HG03469 (cell line): ENCODE measurements around the gene FRMD8.

Source experiments
- ATAC-seq: cut with Tn5 transposase; IDR thresholded peaks from one replicate; pipeline ENCODE4 v1.9.1; 2021; ENCODE audit warnings: mild to moderate bottlenecking, moderate library complexity, moderate number of reproducible peaks; ENCODE audit not compliant: unreplicated experiment

Gene FRMD8

DNA sequence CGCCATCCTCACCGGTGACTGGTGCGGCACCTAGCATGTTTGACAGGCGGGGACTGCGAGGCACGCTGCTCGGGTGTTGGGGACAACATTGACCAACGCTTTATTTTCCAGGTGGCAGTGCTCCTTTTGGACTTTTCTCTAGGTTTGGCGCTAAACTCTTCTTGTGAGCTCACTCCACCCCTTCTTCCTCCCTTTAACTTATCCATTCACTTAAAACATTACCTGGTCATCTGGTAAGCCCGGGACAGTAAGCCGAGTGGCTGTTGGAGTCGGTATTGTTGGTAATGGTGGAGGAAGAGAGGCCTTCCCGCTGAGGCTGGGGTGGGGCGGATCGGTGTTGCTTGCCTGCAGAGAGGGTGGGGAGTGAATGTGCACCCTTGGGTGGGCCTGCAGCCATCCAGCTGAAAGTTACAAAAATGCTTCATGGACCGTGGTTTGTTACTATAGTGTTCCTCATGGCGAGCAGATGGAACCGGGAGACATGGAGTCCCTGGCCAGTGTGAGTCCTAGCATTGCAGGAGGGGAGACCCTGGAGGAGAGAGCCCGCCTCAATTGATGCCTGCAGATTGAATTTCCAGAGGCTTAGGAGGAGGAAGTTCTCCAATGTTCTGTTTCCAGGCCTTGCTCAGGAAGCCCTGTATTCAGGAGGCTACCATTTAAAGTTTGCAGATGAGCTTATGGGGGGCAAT lies 37.2 kb downstream of the FRMD8 start:
- ATAC-seq, result no peak

DNA sequence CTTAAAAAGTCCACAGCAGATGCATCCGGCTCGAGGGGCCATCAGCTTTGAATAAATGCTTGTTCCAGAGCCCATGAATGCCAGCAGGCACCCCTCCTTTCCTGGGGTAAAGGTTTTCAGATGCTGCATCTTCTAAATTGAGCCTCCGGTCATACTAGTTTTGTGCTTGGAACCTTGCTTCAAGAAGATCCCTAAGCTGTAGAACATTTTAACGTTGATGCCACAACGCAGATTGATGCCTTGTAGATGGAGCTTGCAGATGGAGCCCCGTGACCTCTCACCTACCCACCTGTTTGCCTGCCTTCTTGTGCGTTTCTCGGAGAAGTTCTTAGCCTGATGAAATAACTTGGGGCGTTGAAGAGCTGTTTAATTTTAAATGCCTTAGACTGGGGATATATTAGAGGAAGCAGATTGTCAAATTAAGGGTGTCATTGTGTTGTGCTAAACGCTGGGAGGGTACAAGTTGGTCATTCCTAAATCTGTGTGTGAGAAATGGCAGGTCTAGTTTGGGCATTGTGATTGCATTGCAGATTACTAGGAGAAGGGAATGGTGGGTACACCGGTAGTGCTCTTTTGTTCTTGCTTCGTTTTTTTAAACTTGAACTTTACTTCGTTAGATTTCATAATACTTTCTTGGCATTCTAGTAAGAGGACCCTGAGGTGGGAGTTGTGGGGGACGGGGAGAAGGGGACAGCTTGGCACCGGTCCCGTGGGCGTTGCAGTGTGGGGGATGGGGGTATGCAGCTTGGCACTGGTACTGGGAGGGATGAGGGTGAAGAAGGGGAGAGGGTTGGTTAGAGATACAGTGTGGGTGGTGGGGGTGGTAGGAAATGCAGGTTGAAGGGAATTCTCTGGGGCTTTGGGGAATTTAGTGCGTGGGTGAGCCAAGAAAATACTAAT lies 38.0 kb downstream of the FRMD8 start:
- ATAC-seq, result no peak

DNA sequence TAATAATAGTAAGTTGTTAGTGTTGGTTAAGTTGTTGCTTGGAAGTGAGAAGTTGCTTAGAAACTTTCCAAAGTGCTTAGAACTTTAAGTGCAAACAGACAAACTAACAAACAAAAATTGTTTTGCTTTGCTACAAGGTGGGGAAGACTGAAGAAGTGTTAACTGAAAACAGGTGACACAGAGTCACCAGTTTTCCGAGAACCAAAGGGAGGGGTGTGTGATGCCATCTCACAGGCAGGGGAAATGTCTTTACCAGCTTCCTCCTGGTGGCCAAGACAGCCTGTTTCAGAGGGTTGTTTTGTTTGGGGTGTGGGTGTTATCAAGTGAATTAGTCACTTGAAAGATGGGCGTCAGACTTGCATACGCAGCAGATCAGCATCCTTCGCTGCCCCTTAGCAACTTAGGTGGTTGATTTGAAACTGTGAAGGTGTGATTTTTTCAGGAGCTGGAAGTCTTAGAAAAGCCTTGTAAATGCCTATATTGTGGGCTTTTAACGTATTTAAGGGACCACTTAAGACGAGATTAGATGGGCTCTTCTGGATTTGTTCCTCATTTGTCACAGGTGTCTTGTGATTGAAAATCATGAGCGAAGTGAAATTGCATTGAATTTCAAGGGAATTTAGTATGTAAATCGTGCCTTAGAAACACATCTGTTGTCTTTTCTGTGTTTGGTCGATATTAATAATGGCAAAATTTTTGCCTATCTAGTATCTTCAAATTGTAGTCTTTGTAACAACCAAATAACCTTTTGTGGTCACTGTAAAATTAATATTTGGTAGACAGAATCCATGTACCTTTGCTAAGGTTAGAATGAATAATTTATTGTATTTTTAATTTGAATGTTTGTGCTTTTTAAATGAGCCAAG lies 38.9 kb downstream of the FRMD8 start:
- ATAC-seq, result no peak

DNA sequence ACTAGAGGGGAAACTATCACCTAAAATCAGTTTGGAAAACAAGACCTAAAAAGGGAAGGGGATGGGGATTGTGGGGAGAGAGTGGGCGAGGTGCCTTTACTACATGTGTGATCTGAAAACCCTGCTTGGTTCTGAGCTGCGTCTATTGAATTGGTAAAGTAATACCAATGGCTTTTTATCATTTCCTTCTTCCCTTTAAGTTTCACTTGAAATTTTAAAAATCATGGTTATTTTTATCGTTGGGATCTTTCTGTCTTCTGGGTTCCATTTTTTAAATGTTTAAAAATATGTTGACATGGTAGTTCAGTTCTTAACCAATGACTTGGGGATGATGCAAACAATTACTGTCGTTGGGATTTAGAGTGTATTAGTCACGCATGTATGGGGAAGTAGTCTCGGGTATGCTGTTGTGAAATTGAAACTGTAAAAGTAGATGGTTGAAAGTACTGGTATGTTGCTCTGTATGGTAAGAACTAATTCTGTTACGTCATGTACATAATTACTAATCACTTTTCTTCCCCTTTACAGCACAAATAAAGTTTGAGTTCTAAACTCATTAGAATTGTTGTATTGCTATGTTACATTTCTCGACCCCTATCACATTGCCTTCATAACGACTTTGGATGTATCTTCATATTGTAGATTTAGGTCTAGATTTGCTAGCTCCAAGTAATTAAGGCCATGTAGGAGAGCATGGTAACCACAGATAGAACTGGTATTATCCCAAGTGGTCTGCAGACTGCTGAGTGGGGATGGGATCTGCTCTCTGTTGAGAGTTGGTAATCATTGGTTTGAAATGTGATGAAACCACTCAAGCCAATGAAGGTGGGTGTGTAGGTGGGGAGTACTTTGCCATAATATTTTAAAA lies 39.8 kb downstream of the FRMD8 start:
- no peak for ATAC-seq

DNA sequence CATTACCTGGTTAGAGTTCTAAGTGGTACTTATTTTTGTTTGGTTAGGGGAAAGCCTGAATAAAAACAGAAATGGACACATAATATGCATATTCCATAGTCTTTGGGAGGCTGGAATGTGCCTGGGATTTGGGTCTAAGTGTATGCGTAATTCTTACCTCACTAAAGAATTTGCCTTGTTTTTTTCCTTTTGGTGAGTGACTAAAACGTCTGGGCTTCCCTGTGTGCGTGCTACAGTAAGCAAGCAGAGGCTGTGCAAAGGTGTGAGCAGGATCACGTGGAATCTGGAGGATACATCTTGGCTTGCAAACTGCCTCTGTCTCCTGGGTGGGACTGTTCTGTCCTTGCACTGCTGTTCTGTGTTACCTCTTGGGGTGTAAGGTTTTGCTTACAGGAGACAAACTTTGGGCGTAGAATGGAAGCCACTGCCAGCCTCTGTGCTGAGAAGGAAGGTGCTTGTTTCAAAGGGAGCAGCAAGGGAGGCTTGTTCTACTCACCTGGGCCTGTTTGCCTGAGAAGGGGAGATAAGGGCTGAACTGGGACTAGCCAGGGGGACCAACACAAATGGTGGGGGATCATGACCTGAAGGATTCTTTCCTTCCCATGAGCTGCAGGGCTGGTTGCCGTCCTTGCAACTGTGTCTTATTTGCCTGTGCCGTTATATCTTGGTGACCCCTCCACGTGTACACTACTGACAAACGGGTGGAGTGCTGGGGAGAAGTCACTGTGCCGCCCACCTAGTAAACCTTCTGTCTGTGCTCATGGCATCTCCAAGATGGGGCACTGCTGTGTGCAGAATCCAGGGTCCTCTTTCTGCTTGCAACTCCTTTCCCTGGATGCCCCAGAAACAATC lies 40.6 kb downstream of the FRMD8 start:
- ATAC-seq, result no peak

DNA sequence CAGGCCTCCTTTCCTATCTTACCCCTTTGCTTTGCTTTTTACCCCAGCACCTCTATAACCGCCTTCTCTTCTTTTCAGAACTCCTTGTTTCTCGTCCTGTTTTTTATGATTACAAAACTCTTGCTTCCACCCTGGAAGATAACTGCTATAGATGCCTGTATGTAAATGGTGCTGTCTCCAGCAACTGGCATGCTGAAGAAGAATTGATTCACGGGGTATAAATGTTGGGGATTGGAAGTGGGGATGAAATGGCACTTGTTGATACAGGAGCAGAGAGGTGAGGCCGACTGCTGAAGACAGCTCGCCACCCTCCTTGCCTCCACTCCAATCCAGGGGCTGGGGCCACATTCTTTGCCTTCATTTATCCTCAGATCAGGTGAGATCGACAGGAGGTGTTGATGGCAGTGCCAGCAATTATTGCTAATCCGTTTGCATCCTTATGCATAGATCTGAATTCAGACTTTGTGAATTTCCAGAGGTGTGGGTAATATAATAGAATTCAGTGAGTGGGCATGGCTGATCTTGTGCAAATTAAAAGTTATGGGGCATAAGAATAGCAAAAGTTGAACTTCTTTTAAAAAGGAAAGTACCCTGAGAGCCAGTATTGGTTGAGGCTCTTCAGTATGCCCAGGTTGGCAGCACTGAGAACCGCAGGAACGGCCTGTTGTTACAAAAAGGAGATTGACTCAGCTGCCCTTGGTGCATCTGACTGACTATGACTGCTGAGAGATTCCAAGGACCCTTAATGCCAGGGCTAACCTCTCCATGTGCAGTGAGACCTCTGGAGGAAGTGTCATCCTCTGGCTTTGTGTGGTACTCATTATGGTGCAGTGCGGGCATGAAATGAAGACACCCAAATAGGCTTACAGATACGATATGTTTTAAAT lies 41.5 kb downstream of the FRMD8 start:
- ATAC-seq, result no peak

DNA sequence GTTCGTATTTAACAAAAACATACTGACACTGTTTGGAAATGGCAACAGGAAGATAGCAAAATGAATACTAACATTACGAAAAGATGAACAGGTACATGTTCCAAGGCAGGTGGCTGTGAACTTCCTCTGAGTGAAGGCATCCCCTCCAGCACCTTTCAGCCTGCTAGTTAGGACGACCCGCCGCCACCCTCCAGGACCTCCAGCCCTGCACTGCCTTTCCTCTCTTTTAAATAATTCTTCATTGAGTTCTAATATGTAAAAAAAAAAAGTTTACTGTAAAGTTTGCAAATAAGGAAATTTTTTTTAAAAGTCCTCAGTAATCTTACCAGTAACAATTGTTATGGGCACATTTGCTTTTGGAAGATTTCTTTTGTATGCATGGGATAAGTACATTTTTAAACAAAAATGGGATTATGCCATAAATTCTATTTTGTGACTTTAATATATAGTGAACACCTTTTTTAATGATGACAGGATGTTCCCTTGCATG lies 42.2 kb downstream of the FRMD8 start:
- ATAC-seq, result no peak

DNA sequence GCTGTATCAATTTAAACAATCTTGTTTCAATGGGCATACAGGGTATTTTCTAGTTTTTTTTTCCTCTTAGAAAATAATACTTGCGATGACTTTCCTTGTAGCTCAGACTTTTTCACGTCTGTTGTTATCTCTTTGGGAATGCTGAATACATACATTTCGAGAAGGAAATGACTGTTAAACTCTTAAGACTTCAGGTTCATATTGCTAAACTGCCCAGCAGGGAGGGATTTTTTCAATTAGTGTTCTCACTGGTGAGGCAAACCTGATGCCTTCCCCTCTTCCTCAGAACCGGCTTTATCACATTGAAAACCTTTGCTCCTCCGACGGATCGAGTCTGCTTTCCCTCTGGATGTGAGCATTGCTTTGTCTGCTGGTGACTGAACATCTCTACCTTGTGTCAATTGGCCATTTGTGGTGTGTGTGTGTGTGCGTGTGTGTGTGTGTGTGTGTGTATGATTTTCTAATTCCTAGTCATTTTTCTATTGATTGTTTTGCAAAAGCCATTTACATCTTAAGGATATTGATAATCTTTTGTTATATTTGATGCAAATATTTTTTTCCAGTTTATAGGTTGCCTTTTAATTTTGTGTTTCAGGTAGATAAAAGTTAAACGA lies 42.7 kb downstream of the FRMD8 start:
- ATAC-seq, result no peak

DNA sequence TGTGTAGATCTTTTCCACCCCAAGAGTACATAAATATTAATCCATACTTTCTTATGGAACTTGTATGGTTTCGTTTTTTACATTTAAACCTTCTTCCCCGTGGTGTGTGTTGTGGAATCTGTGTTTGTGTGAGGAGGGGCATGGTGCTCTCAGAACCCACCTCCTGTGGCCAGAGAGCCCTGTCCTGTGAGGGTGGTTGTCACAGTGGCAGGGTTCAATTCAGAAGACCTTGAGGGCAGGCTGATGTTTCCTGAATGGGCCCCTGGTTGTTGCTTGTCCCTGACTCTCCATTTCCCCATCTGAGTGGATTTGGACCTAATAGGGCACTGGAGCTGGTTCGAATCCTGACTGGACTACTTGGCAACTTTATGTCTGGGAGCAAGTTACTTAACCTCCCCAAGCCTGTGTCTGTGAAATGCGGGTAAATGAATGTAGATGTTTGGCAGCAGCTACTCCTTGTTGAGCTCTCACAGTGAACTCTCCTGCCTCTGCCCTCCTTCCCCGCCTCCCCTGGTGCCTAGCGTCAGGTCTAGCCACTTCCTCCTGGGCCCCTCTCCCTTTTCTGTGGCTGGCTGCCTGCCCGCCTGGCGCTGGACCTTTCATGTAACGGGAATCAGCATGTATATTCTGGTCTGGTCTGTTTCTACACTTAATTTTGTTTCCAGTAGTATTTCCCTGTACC lies 43.4 kb downstream of the FRMD8 start:
- ATAC-seq, result no peak

DNA sequence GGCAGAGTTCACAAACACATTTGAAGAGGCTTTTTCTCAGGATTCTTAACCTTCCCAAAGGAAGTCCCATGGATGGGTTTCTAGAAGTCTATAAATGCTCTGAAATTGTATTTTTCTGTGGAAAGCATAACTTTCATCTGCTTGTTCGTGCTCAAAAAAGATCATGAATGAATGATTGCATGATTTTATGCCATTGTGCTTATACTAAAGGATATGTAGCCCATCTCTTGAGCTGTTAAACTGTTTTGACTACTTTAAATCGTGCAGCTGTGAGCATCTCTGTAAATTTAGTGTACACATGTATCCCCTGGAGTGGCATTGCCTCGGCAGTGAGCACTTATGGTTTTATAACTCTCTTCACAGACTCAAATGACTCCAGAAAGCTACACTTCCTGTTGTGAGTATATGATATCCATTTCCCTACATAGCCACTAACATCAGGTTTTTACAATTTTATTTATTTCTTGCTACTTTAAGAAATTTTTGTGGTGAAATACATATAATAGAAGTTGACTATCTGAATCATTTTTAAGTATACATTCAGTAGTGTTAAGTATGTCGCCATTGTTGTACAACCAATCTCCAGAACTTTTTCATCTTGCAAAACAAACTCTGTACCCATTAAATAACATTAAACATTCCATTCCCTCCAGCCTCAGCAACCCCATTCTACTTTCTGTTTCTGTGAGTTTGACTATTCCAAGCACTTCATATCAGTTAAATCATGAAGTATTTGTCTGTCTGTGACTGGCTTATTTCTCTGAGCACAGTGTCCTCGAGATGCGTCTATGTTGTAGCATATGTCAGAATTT lies 44.2 kb downstream of the FRMD8 start:
- no peak for ATAC-seq

DNA sequence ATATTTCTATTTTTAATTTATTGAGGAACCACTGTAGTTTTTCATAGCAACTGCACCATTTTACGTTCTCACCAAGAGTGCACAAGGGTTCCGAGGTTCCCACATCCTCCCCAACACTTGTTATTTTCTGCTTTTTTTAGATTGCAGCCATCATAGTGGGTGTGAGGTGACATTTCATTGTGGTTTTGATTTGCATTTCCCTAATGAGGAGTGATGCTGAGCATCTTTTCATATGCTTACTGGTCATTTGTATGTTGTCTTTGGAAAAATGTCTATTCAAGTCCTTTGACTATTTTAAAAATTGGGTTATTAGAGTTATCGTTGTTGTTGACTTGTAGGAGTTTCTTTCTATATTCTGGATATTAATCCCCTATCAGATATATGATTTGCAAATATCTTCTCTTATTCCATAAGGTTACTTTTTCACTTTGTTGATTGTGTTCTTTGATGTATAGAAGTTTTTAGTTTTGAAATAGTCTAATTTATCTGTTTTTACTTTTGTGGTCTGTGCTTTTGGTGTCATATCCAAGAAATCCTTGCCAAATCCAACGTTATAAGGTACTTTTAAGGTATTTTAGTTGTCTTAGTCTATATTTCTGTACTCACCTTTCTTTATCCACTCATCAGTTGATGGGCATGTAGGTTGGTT lies 45.1 kb downstream of the FRMD8 start:
- no peak for ATAC-seq

DNA sequence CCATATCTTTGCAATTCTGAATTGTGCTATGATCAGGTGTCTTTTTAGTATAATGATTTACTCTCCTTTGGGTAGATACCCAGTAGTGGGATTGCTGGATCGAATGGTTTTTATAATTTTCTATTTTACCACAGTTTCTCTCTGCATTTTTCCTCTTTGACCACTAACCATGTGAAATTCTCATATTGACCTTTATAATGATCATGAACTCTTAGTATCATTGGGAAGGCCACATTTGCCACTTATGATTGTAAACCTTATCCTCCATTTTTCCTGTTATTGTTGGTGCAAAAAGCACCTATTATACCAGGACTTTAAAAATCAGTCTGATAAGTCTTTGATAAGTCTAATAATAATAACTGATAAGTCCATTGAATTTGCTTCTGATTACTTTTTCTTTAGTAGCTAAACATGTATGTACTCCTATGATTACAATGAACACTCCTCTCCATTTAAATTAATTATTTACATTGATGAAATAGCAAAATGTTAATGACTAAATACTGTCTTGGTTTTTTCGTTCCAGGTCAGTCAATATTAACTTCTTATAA lies 45.7 kb downstream of the FRMD8 start:
- no peak for ATAC-seq

DNA sequence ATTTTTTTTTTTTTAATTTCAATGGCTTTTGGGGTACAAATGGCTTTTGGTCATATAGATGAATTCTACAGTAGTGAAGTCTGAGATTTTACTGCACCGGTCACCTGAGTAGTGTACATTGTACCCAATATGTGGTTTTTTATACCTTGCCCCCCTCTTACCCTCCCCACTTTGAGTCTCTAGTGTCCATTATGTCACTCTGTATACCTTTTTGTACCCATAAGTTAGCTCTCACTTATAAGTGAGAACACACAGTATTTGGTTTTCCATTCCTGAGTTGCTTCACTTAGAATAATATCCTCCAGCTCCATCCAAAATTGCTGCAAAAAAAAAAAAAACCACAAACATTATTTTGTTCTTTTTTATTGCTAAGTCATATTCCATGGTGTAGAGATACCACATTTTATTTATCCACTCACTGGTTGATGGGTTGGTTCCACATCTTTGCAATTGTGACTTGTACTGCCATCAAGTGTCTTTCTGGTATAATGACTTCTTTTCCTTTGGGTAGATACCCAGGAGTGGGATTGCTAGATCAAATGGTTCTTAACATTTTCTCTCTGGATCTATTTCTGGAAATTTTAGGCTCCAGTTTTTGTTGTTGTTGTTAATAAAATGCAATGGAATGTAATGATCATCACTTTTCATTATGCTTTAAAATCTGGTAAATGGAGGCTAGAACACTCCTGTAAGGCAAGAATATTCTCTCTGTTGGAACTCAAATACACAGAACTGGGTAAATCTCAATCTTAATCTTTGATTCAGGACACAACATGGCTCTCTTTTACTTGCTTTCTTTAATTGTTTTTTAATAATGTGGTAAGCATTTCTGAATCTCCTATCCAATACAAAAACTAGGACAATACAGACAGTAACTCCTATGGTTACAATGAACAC lies 46.5 kb downstream of the FRMD8 start:
- no peak for ATAC-seq

DNA sequence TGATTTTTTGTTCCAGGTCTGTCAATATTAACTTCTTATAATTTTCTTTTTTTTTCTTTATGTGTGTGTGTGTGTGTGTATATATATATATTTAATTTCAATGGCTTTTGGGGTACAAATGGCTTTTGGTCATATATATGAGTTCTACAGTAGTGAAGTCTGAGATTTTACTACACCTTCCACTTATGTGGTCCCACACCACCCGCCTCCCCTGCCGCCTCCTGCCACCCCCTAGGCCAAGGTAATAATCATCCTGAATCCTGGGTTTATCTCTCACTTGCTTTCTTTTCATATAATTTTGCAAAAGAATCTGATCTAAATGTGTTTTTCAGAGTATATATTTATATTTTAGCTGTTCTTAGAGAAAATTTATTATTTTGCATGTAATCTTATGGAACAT lies 47.2 kb downstream of the FRMD8 start:
- no peak for ATAC-seq
